ENCODE measurements around the gene TBC1D8.
A peak's percentile ranks its signal among the peaks of the same experiment; 100 is the strongest.

Gene TBC1D8

GRCh38 chr2:101026923-101027469 is 124.2 kb downstream of the TBC1D8 start:
- no peak for DNase-seq (ENCODE audit: low spot score)

- DNase-seq (ENCODE audit: low spot score) = no peak
Measured at GRCh38 chr2:101026253-101026701, 124.9 kb downstream of the TBC1D8 start.

- DNase-seq (ENCODE audit: low spot score) = no peak
Measured at GRCh38 chr2:101025561-101025960, 125.6 kb downstream of the TBC1D8 start.

- DNase-seq (ENCODE audit: low spot score) = no peak
Measured at GRCh38 chr2:101023327-101024107, 127.7 kb downstream of the TBC1D8 start.

GRCh38 chr2:101022221-101022620 is 129.0 kb downstream of the TBC1D8 start:
- no peak for DNase-seq (ENCODE audit: low spot score)

GRCh38 chr2:101018934-101019333 is 132.2 kb downstream of the TBC1D8 start:
- no peak for DNase-seq (ENCODE audit: low spot score)

GRCh38 chr2:101017371-101017770 is 133.8 kb downstream of the TBC1D8 start:
- no peak for DNase-seq (ENCODE audit: low spot score)

- DNase-seq (ENCODE audit: low spot score) = no peak
Measured at GRCh38 chr2:101014264-101014857, 136.8 kb downstream of the TBC1D8 start.

- DNase-seq (ENCODE audit: low spot score) = peak; percentile 40
Measured at GRCh38 chr2:101012706-101013181, 138.4 kb downstream of the TBC1D8 start.

GRCh38 chr2:101012054-101012705 is 139.0 kb downstream of the TBC1D8 start:
- DNase-seq (ENCODE audit: low spot score) = no peak

- no peak for DNase-seq (ENCODE audit: low spot score)
Measured at GRCh38 chr2:101011152-101011551, 140.0 kb downstream of the TBC1D8 start.

GRCh38 chr2:101007415-101008345 is 143.5 kb downstream of the TBC1D8 start:
- DNase-seq (ENCODE audit: low spot score) = no peak

- DNase-seq (ENCODE audit: low spot score) = no peak
Measured at GRCh38 chr2:101006065-101006715, 145.0 kb downstream of the TBC1D8 start.

GRCh38 chr2:101004620-101005325 is 146.4 kb downstream of the TBC1D8 start:
- DNase-seq (ENCODE audit: low spot score) = no peak

- no peak for DNase-seq (ENCODE audit: low spot score)
Measured at GRCh38 chr2:101003278-101003775, 147.9 kb downstream of the TBC1D8 start.

GRCh38 chr2:101002562-101003277 is 148.5 kb downstream of the TBC1D8 start:
- no peak for DNase-seq (ENCODE audit: low spot score)

GRCh38 chr2:101001691-101002561 is 149.3 kb downstream of the TBC1D8 start, which contains the start of gene RPL31:
Gene RPL31, plus strand, starts transcription at chr2:101002289. Its CDS starts 413 bp downstream, at chr2:101002702.
- DNase-seq (ENCODE audit: low spot score) = peak; percentile 99

- DNase-seq (ENCODE audit: low spot score) = no peak
Measured at GRCh38 chr2:100999995-101000394, 151.2 kb downstream of the TBC1D8 start.

Measured in iPS-NIHi11 (cell line).